SK-N-SH (cell line): Measurements from ENCODE around the gene NEK7. TPM values are rescaled to one million over a fixed set of nuclear protein-coding genes. Genes with fewer than 3 reads are reported as not detected.

Source experiments
- CTCF ChIA-PET: fragments of 300-600, 350-600 bp; formaldehyde crosslinking; extraction: SDS; loops from one replicate; lab custom pipeline; 2021; lab: Yijun Ruan, JAX
- POLR2A ChIA-PET: fragments of 350-600 bp; sonication (Branson Sonifier 250); formaldehyde crosslinking; extraction: SDS; loops from one replicate; lab custom pipeline; 2020; ENCODE audit warnings: antibody characterized with exemption, inconsistent platforms; lab: Yijun Ruan, JAX
- DNase-seq: peaks from one replicate; pipeline ENCODE4 v3.0.0; 2012
- H2AFZ ChIP-seq: fragments of 200-600 bp; sonication (generic); 2 replicates; pipeline ENCODE4 v1.8.1; 2016; ENCODE audit warnings: antibody characterized with exemption, mild to moderate bottlenecking, low read depth
- H3F3A ChIP-seq: fragments of 200-600 bp; sonication (generic); replicated peaks from 2 replicates; pipeline ENCODE3; 2016; ENCODE audit warnings: antibody characterized with exemption, mild to moderate bottlenecking; ENCODE audit not compliant: insufficient read depth
- H3K27ac ChIP-seq, 2 experiments: fragments of 200-500 bp in 1 of 2; fragments of 200-600 bp in 1 of 2; sonication (Bioruptor generic) in 1 of 2; sonication (generic), shearing (Covaris generic) in 1 of 2; 2 replicates each; pipeline versions ENCODE4 v1.5.1 to v1.6.1; 2014 to 2016; ENCODE audit warnings: low read depth in 2 of 2, inconsistent platforms in 1 of 2, low read length in 1 of 2, mild to moderate bottlenecking in 1 of 2, mixed read lengths in 1 of 2
- H3K27me3 ChIP-seq: fragments of 200-600 bp; sonication (generic), shearing (Covaris generic); 2 replicates; pipeline ENCODE4 v1.6.1; 2016; ENCODE audit warnings: mixed run types; ENCODE audit not compliant: insufficient read depth
- H3K36me3 ChIP-seq, 2 experiments: fragments of 200-500 bp in 1 of 2; fragments of 200-600 bp in 1 of 2; sonication (Bioruptor generic) in 1 of 2; sonication (generic) in 1 of 2; replicated peaks in 1 of 2; 2 replicates each; pipeline versions ENCODE3 to v1.5.1; 2014 to 2016; ENCODE audit warnings: low read length in 1 of 2, mild to moderate bottlenecking in 1 of 2; ENCODE audit not compliant: insufficient read depth in 2 of 2, control insufficient read depth in 1 of 2
- H3K4me1 ChIP-seq, 2 experiments: fragments of 200-500 bp in 1 of 2; fragments of 200-600 bp in 1 of 2; sonication (Bioruptor generic) in 1 of 2; sonication (generic), shearing (Covaris generic) in 1 of 2; 2 replicates each; pipeline versions ENCODE4 v1.5.1 to v1.6.1; 2014 to 2016; ENCODE audit warnings: low read depth in 1 of 2, low read length in 1 of 2, mixed run types in 1 of 2; ENCODE audit not compliant: insufficient read depth in 2 of 2, control insufficient read depth in 1 of 2
- H3K4me2 ChIP-seq: fragments of 200-600 bp; sonication (generic), shearing (Covaris generic); 2 replicates; pipeline ENCODE4 v1.6.1; 2017; ENCODE audit warnings: mixed run types
- H3K4me3 ChIP-seq, 2 experiments: fragments of 200-500 bp in 1 of 2; fragments of 200-600 bp in 1 of 2; sonication (Bioruptor generic) in 1 of 2; sonication (generic), shearing (Covaris generic) in 1 of 2; 2 replicates each; pipeline versions ENCODE4 v1.5.1 to v1.8.1; 2014 to 2016; ENCODE audit warnings: low read depth in 2 of 2, inconsistent platforms in 1 of 2, low read length in 1 of 2, mild to moderate bottlenecking in 1 of 2, mixed read lengths in 1 of 2, moderate library complexity in 1 of 2
- H3K79me2 ChIP-seq: fragments of 200-600 bp; sonication (generic); 2 replicates; pipeline ENCODE4 v1.8.1; 2017; ENCODE audit warnings: mild to moderate bottlenecking; ENCODE audit not compliant: insufficient read depth
- H3K9ac ChIP-seq: fragments of 200-600 bp; sonication (generic); 2 replicates; pipeline ENCODE4 v1.6.1; 2017; ENCODE audit warnings: mixed run types
- H3K9me2 ChIP-seq: fragments of 200-600 bp; sonication (generic); 2 replicates; pipeline ENCODE4 v1.6.1; 2017; ENCODE audit warnings: mixed run types
- H3K9me3 ChIP-seq: fragments of 200-600 bp; sonication (generic); 2 replicates; pipeline ENCODE4 v1.6.1; 2017; ENCODE audit warnings: mixed run types, mild to moderate bottlenecking, moderate library complexity
- H4K20me1 ChIP-seq: fragments of 200-600 bp; sonication (generic); 2 replicates; pipeline ENCODE4 v1.6.1; 2017; ENCODE audit warnings: mild to moderate bottlenecking, mixed run types; ENCODE audit not compliant: insufficient read depth
- CHD2 ChIP-seq: fragments of 150-350 bp; IDR thresholded peaks from 2 replicates; pipeline ENCODE4 v1.6.1; 2018; ENCODE audit warnings: low read length; ENCODE audit not compliant: partially characterized antibody
- CTCF ChIP-seq: fragments of 200-600 bp; sonication (generic); IDR thresholded peaks from 2 replicates; pipeline ENCODE4 v1.6.1; 2017; ENCODE audit warnings: antibody characterized with exemption, mild to moderate bottlenecking, moderate library complexity
- ELF1 ChIP-seq: IDR thresholded peaks from 2 replicates; pipeline ENCODE4 v1.4.0; 2012
- EP300 ChIP-seq, 2 experiments: IDR thresholded peaks; 2 replicates each; pipeline versions ENCODE4 v1.4.0 to v1.6.1; 2012; ENCODE audit warnings: borderline replicate concordance in 1 of 2, low read depth in 1 of 2, low read length in 1 of 2
- FOSL2 ChIP-seq: IDR thresholded peaks from 2 replicates; pipeline ENCODE4 v1.4.0; 2012; ENCODE audit warnings: low read depth, mild to moderate bottlenecking, moderate library complexity, borderline replicate concordance
- GABPA ChIP-seq: IDR thresholded peaks from 2 replicates; pipeline ENCODE4 v1.4.0; 2012; ENCODE audit warnings: low read depth, mild to moderate bottlenecking
- MEF2A ChIP-seq: IDR thresholded peaks from 2 replicates; pipeline ENCODE4 v1.4.0; 2012; ENCODE audit warnings: low read depth, borderline replicate concordance
- MXI1 ChIP-seq: IDR thresholded peaks from 2 replicates; pipeline ENCODE4 v1.6.1; 2012; ENCODE audit warnings: mild to moderate bottlenecking, low read depth, low read length, improper control_type of control experiment
- POLR2AphosphoS5 ChIP-seq: IDR thresholded peaks from 2 replicates; pipeline ENCODE4 v1.6.1; 2012; ENCODE audit warnings: low read depth, low read length
- TCF12 ChIP-seq: IDR thresholded peaks from 2 replicates; pipeline ENCODE4 v1.4.0; 2012
- WGBS: methylation state at CpG from one replicate; pipeline ENCODE4 v1.1.6; 2017; ENCODE audit warnings: low lambda C conversion rate; 5-methylcytosine and 5-hydroxymethylcytosine counted together
- polyA plus RNA-seq, 3 experiments: library from polyadenylated mRNA; depleted of rRNA; stranded (reverse); fragments of >200 nt; gene quantifications; 2 replicates each; pipeline ENCODE4 v1.2.3, GENCODE V29; 2012

Gene NEK7
- polyA plus RNA-seq, 1 of the 3 experiments (the other 2 are of a cell fraction) = 85.8 TPM

DNA sequence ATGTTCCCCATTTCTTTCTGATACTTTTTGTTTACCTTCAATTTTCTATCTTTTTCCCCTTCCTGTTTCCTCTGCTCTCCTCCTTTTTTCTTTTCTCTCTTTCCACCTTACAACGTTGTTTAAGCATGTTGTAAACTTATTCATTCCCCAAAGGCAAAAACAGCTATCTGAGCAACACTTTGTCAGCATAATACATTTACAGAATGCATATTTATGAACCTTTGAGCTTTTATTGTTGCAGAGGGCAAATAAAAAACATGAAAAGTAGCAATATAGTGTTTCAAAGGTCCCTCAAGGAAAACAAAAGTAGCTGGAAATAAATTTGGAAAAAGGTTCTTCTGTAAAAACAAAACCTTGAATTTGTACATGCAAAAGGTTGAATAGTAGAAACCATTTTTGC, 214.2 kb downstream of the NEK7 start:
- Histone ChIP-seq H3K4me1 (no peaks in the 10 kb centered on the region; a peak in 1 of 4 replicates), H4K20me1 (no peaks in the 10 kb centered on the region), H3K36me3 (no peaks in the 10 kb centered on the region), H3K27ac (no peak overlapping the region), H3K9me3 (no peaks in the 10 kb centered on the region), H2AFZ (peak overlapping the region; percentile 49), H3K4me3 (no peak overlapping the region), H3F3A (no peaks in the 10 kb centered on the region), H3K9me2 (no peaks in the 10 kb centered on the region), H3K9ac (no peak overlapping the region), H3K4me2 (no peak overlapping the region), H3K79me2 (no peaks in the 10 kb centered on the region), H3K27me3 (no peaks in the 10 kb centered on the region)
- ChIA-PET POLR2A (no interaction called here), CTCF (no interaction called here)
- 17% methylated on average over 1 of the region's 1 CpG for WGBS
- DNase-seq = no peak
- no peak for TF ChIP-seq EP300 (IDR thresholded peaks at IDR 0.05; ENCODE audit: borderline replicate concordance in 1 of 2, low read depth in 1 of 2, low read length in 1 of 2)
- TF ChIP-seq POLR2AphosphoS5 = no peak
- no peak for TF ChIP-seq GABPA
- TF ChIP-seq TCF12 = no peak
- no peak for TF ChIP-seq MXI1
- TF ChIP-seq MEF2A = no peak
- TF ChIP-seq CTCF = no peak
- no peak for TF ChIP-seq ELF1
- TF ChIP-seq CHD2 = no peak
- TF ChIP-seq FOSL2 = no peak

Other genes with a start within 250 kb of the NEK7 start
- gene LHX9, start 239.6 kb upstream of the NEK7 start, polyA plus RNA-seq (2012; rRNA removed) = 7.3 and 8.1 TPM in 2 replicates